ENCODE data around the gene OTP.
"Not testable (repeated sequence)": the region's sequence is repeated elsewhere in the genome, so short reads cannot be mapped to it uniquely, and the experiment has no call there.

The OTP gene

GRCh38 chr5:77599679-77600078, 38.8 kb downstream of the OTP start:
- no peak for DNase-seq

- no peak for DNase-seq
These were observed 48.2 kb downstream of the OTP start for GRCh38 chr5:77590347-77590746.

- no peak for DNase-seq
These were observed 50.3 kb downstream of the OTP start for GRCh38 chr5:77588175-77588574.

GRCh38 chr5:77586101-77586500, 52.4 kb downstream of the OTP start:
- no peak for DNase-seq

- not testable (repeated sequence) for DNase-seq
These were observed 56.4 kb downstream of the OTP start for GRCh38 chr5:77582143-77582542.
